ENCODE measurements around the gene MED13. TPM values are rescaled to one million over a fixed set of nuclear protein-coding genes. Genes with fewer than 3 reads are reported as not detected.
A peak's percentile ranks its signal among the peaks of the same experiment; 100 is the strongest.

Gene MED13
- total and polyA plus RNA-seq, 7 donors = 6.6 to 74.4 (median 45.1) TPM

DNA sequence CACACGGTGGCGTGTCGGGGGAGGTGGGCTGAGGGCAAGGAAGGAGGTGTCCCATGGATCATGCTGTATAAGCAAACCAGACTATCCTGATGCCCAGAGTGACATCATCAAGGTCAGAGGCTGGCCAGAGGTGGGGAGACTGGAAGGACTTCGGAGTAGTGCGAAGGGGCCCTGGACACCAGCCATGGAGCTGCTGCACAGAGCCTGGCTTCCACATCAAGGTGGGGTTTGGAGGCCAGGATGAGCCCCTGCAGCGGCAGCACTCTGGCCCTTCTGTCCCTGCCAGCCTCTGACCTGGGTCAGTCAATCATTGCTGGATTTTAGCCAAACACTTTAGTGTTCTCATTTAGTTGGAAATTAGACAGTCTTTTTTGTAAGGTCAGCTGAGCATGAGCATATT is 34.8 kb downstream of the MED13 start:
- Histone ChIP-seq H3K27me3 (ENCODE audit: insufficient read depth in 3 of 3, low read length in 2 of 3) (no peaks in the 10 kb centered on the region), H3K9me3 (no peaks in the 10 kb centered on the region), H3K4me3 (no peak overlapping the region), H3K36me3 (ENCODE audit: insufficient read depth in 1 of 2, low read depth in 1 of 2) (peaks cover 8 to 100% of the 10 kb centered on the region in 2 donors), H3K4me1 (peaks cover 21% of the 10 kb centered on the region), H3K27ac (no peak overlapping the region)
- peak in 1 of 4 donors; percentile 21 for ATAC-seq
- WGBS, 3 donors = 88 to 95% (median 91%) methylated on average over 6 of the region's 6 CpGs
- intact Hi-C loops (cut with DNase I) = loop anchor here in 1 of 2 donors (5.0 to 10.0 kb wide), 2 partner anchors 33 to 85 kb away; no protein-coding TSS in a partner anchor
- no peak for TF ChIP-seq CTCF (IDR thresholded peaks at IDR 0.05)
- no peak for DNase-seq

GRCh38 chr17:62024866-62025265 is 40.2 kb downstream of the MED13 start:
- no peak for DNase-seq
- ATAC-seq = no peak
- no peak for TF ChIP-seq CTCF (IDR thresholded peaks at IDR 0.05)
- 75 to 78% (median 75%) methylated on average over 2 of the region's 2 CpGs for WGBS, 3 donors
- Histone ChIP-seq H3K4me1 (peaks cover 13% of the 10 kb centered on the region), H3K27me3 (ENCODE audit: insufficient read depth in 3 of 3, low read length in 2 of 3) (no peaks in the 10 kb centered on the region), H3K27ac (no peak overlapping the region), H3K4me3 (no peak overlapping the region), H3K9me3 (no peaks in the 10 kb centered on the region), H3K36me3 (ENCODE audit: insufficient read depth in 1 of 2, low read depth in 1 of 2) (peaks cover 3 to 92% of the 10 kb centered on the region in 2 donors)
- intact Hi-C loops (cut with DNase I) = no loop called here

DNA sequence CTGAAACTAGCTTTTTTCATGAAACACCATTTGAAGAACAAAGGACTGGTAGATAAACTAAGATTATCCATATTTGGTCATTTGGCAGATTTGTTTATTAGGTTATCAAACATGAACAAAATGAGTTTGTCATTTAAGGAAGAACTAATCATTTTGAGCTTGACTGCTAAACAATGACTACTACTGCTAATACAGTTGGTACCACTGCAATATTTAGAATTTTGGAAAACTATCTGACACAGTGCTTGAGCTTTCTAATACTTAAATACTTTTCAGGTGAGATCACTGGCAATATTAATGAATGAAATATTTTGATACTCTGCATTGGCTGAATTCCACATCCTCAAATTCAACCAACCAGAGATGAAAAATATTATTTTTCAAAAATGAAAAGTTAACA is 47.2 kb downstream of the MED13 start:
- ATAC-seq (no peak), DNase-seq (no peak)
- Histone ChIP-seq H3K4me3 (no peak overlapping the region), H3K27me3 (ENCODE audit: insufficient read depth in 3 of 3, low read length in 2 of 3) (no peaks in the 10 kb centered on the region), H3K9me3 (no peaks in the 10 kb centered on the region), H3K4me1 (no peaks in the 10 kb centered on the region), H3K27ac (no peak overlapping the region), H3K36me3 (ENCODE audit: insufficient read depth in 1 of 2, low read depth in 1 of 2) (peaks cover 0 to 76% of the 10 kb centered on the region in 2 donors)
- no peak for TF ChIP-seq CTCF (IDR thresholded peaks at IDR 0.05)
- intact Hi-C loops (cut with DNase I) = no loop called here

GRCh38 chr17:62017496-62017895 is 47.6 kb downstream of the MED13 start:
- TF ChIP-seq CTCF (IDR thresholded peaks at IDR 0.05) = no peak
- no peaks in the 10 kb centered on the region for H3K9me3 ChIP-seq
- no peak overlapping the region for H3K27ac ChIP-seq
- H3K27me3 ChIP-seq (ENCODE audit: insufficient read depth in 3 of 3, low read length in 2 of 3) = no peaks in the 10 kb centered on the region
- 98 to 100% (median 100%) methylated on average over 1 of the region's 1 CpG for WGBS, 3 donors
- H3K4me3 ChIP-seq = no peak overlapping the region
- no peak for ATAC-seq
- intact Hi-C loops (cut with DNase I) = no loop called here
- peaks cover 0 to 76% of the 10 kb centered on the region in 2 donors for H3K36me3 ChIP-seq (ENCODE audit: insufficient read depth in 1 of 2, low read depth in 1 of 2)
- no peaks in the 10 kb centered on the region for H3K4me1 ChIP-seq
- no peak for DNase-seq

DNA sequence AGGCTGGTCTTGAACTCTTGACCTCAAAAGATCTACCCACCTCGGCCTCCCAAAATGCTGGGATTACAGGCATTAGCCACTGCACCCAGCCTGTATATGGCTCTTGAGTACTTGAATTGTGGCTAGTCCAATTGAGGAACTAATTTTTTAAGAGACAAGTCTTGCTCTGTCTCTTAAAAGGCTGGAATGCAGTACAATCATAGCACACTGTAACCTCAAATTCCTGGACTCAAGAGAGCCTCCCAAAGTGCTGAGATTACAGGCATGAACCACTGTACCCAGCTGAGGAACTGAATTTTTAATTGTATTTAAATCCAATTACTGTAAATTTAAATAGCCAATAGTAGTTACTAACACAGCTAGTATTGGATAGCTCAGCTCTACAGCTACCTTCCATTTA is 50.6 kb downstream of the MED13 start:
- Histone ChIP-seq H3K27me3 (ENCODE audit: insufficient read depth in 3 of 3, low read length in 2 of 3) (no peaks in the 10 kb centered on the region), H3K4me1 (no peaks in the 10 kb centered on the region), H3K36me3 (ENCODE audit: insufficient read depth in 1 of 2, low read depth in 1 of 2) (peaks cover 0 to 79% of the 10 kb centered on the region in 2 donors), H3K9me3 (no peaks in the 10 kb centered on the region), H3K4me3 (no peak overlapping the region), H3K27ac (no peak overlapping the region)
- DNase-seq (no peak), ATAC-seq (no peak)
- intact Hi-C loops (cut with DNase I) = no loop called here
- TF ChIP-seq CTCF (IDR thresholded peaks at IDR 0.05) = no peak
- 96 to 100% (median 97%) methylated on average over 1 of the region's 1 CpG for WGBS, 3 donors

All from psoas muscle (tissue), 8 donors.